Stomach (tissue), 19 donors: ENCODE results near the gene MACROD1. TPM values are rescaled to one million over a fixed set of nuclear protein-coding genes. Genes with fewer than 3 reads are reported as not detected.

Experiments used
- DNase-seq, 2 donors: peaks; one replicate each; pipeline versions ENCODE4 v3.0.0 to v3.0.0-alpha.2; 2013 to 2019
- H3K27ac ChIP-seq, 5 donors: fragments of 200-600 bp in 4 of 5; sonication (generic) in 4 of 5; one replicate each; pipeline ENCODE4 v1.5.1; 2013 to 2019; ENCODE audit warnings: mild to moderate bottlenecking in 1 of 5, moderate library complexity in 1 of 5
- H3K27me3 ChIP-seq, 3 donors: fragments of 200-600 bp; sonication (generic); one replicate each; pipeline ENCODE4 v1.5.1; 2017 to 2019; ENCODE audit warnings: mixed run types in 1 of 3
- H3K36me3 ChIP-seq, 4 donors: fragments of 200-600 bp; sonication (generic); 1 replicate in 3 of 4; 2 replicates in 1 of 4; pipeline ENCODE4 v1.5.1; 2016 to 2019
- H3K4me1 ChIP-seq, 4 donors: fragments of 200-600 bp; sonication (generic); one replicate each; pipeline ENCODE4 v1.5.1; 2016 to 2019
- H3K4me3 ChIP-seq, 4 donors: fragments of 200-600 bp; sonication (generic) in 3 of 4; one replicate each; pipeline ENCODE4 v1.5.1; 2016 to 2019; ENCODE audit warnings: mild to moderate bottlenecking in 1 of 4
- H3K9me3 ChIP-seq, 4 donors: fragments of 200-600 bp; sonication (generic); one replicate each; pipeline ENCODE4 v1.5.1; 2016 to 2019
- CTCF ChIP-seq, 7 experiments: fragments of 450-650 bp in 4 of 7; fragments of 200-600 bp in 3 of 7; sonication (generic) in 3 of 7; IDR thresholded peaks; one replicate each; pipeline ENCODE4 v1.5.1; 2016 to 2019; ENCODE audit warnings: antibody characterized with exemption in 7 of 7, control low read depth in 2 of 7, mild to moderate bottlenecking in 1 of 7
- EP300 ChIP-seq: sonication (generic); formaldehyde crosslinking; IDR thresholded peaks from one replicate; pipeline ENCODE4 v1.6.1; 2017; ENCODE audit warnings: antibody characterized with exemption
- POLR2A ChIP-seq, 4 donors: fragments of 450-650 bp; IDR thresholded peaks; one replicate each; pipeline ENCODE4 v1.6.1; 2016; ENCODE audit warnings: antibody characterized with exemption in 4 of 4, control low read depth in 2 of 4, mild to moderate bottlenecking in 1 of 4, moderate library complexity in 1 of 4
- POLR2AphosphoS5 ChIP-seq, 3 donors: sonication (generic); formaldehyde crosslinking; IDR thresholded peaks; one replicate each; pipeline ENCODE4 v1.6.1; 2016; ENCODE audit warnings: antibody characterized with exemption in 3 of 3
- WGBS, 5 donors: extraction: QIAGEN DNeasy Blood & Tissue Kit in 3 of 5; methylation state at CpG; one replicate each; pipeline versions ENCODE4 v1.1.5 to v1.1.7; 2013 to 2018; 5-methylcytosine and 5-hydroxymethylcytosine counted together
- intact Hi-C: fragments of 100-400 bp; cut with DNase I; formaldehyde crosslinking; loops from one replicate; pipeline ENCODE4 v1.15.1; 2023; ENCODE audit warnings: low total_unique reads
- long read RNA-seq, 10 donors: transcript quantifications; one replicate each; lab custom pipeline, GENCODE V29; 2026
- polyA plus RNA-seq, 3 donors: library from polyadenylated mRNA; stranded (reverse); fragments of 200-250 nt; gene quantifications; one replicate each; pipeline ENCODE4 v1.2.3, GENCODE V29; 2013
- total RNA-seq, 5 donors: library from RNA; depleted of rRNA; stranded (reverse); fragments of >200 nt; gene quantifications; one replicate each; pipeline versions ENCODE4 v1.1.0 to v1.2.3, GENCODE V29; 2014 to 2016
- donor health status: healthy with polysubstance abuse.
- donor health status: Bipolar disorder and iron deficiency.
- donor health status: healthy.

Gene MACROD1
- total RNA-seq: 10 to 100 TPM; 18.0 to 52.1 (median 41.2) TPM
- polyA plus RNA-seq: 100 to 1,000 TPM in 2 of 3 donors, 10 to 100 TPM in 1; 59.1 to 283 (median 156) TPM
- long read RNA-seq, donor 1, partial matches to known transcripts: 0 of 1 reads
- long read RNA-seq, donor 1, other reads (novel, unspliced or antisense): 0 of 1 reads
- long read RNA-seq, donor 2, partial matches to known transcripts: 98 of 164 reads
- long read RNA-seq, donor 2, other reads (novel, unspliced or antisense): 61 of 164 reads
- long read RNA-seq, donor 3, partial matches to known transcripts: 0 of 1 reads
- long read RNA-seq, donor 3, other reads (novel, unspliced or antisense): 0 of 1 reads
- long read RNA-seq, donor 4: 0 reads
- long read RNA-seq, donor 5, partial matches to known transcripts: 0 of 2 reads
- long read RNA-seq, donor 5, other reads (novel, unspliced or antisense): 0 of 2 reads
- long read RNA-seq, donor 6, transcript MACROD1-201 (11 exons, 1,205 nt): major isoform, 14 of 343 reads
- long read RNA-seq, donor 6, partial matches to known transcripts: 277 of 343 reads
- long read RNA-seq, donor 6, other reads (novel, unspliced or antisense): 52 of 343 reads
- long read RNA-seq, donor 7, partial matches to known transcripts: 0 of 4 reads
- long read RNA-seq, donor 7, other reads (novel, unspliced or antisense): 0 of 4 reads
- long read RNA-seq, donor 8, transcript MACROD1-201 (11 exons, 1,205 nt): major isoform, 5 of 7 reads
- long read RNA-seq, donor 8, partial matches to known transcripts: 0 of 7 reads
- long read RNA-seq, donor 8, other reads (novel, unspliced or antisense): 0 of 7 reads
- long read RNA-seq, donor 9, partial matches to known transcripts: 0 of 1 reads
- long read RNA-seq, donor 9, other reads (novel, unspliced or antisense): 0 of 1 reads
- long read RNA-seq, donor 10, partial matches to known transcripts: 0 of 1 reads
- long read RNA-seq, donor 10, other reads (novel, unspliced or antisense): 0 of 1 reads

- H3K4me1 ChIP-seq: peaks cover 12 to 26% (median 25%) of the 10 kb centered on the region in 4 donors
- peak within 1 kb of the TSS; percentile 68 to 83 (median 82) for H3K4me3 ChIP-seq
- TF ChIP-seq POLR2AphosphoS5 (IDR thresholded peaks at IDR 0.05) (peak in 2 of 3 donors; percentile 53 to 65), POLR2A (IDR thresholded peaks at IDR 0.05) (no peak)
- H3K27me3 ChIP-seq: no peaks in the 10 kb centered on the region
- peak within 1 kb of the TSS; percentile 84 to 93 (median 85) for H3K27ac ChIP-seq
- no peaks in the 10 kb centered on the region for H3K36me3 ChIP-seq
- peak; percentile 94 to 95 for DNase-seq
- intact Hi-C loops: no loop called here
- WGBS, 5 donors: 1 to 2% (median 1%) methylated on average over 23 to 92 of the region's 92 CpGs
- H3K9me3 ChIP-seq: no peaks in the 10 kb centered on the region
Observed at GRCh38 chr11:64165842-64166635, at the start of gene MACROD1. TSS of gene MACROD1 (minus strand) at chr11:64166113. CDS start at chr11:64165994, 119 bp downstream.

GRCh38 chr11:64211181-64211872 lies 45.4 kb upstream of the MACROD1 start:
- no peaks in the 10 kb centered on the region for H3K9me3 ChIP-seq
- TF ChIP-seq EP300 (no peak), POLR2AphosphoS5 (IDR thresholded peaks at IDR 0.05) (no peak), CTCF (IDR thresholded peaks at IDR 0.05) (no peak), POLR2A (IDR thresholded peaks at IDR 0.05) (no peak)
- DNase-seq: no peak
- peaks cover 20 to 29% (median 23%) of the 10 kb centered on the region in 4 donors for H3K4me1 ChIP-seq
- WGBS, 5 donors: 84 to 88% (median 86%) methylated on average over 15 to 30 of the region's 30 CpGs
- no peaks in the 10 kb centered on the region for H3K27me3 ChIP-seq
- peaks cover 0 to 58% (median 38%) of the 10 kb centered on the region in 4 donors for H3K36me3 ChIP-seq
- H3K4me3 ChIP-seq: no peak overlapping the region
- intact Hi-C loops: no loop called here
- no peak overlapping the region for H3K27ac ChIP-seq

- Histone ChIP-seq H3K27me3 (no peaks in the 10 kb centered on the region), H3K36me3 (peaks cover 0 to 62% (median 42%) of the 10 kb centered on the region in 4 donors), H3K9me3 (no peaks in the 10 kb centered on the region), H3K4me3 (no peak overlapping the region), H3K4me1 (peaks cover 29 to 37% (median 32%) of the 10 kb centered on the region in 4 donors), H3K27ac (no peak overlapping the region)
- no peak for TF ChIP-seq POLR2A (IDR thresholded peaks at IDR 0.05)
- no peak for TF ChIP-seq EP300
- no peak for TF ChIP-seq CTCF (IDR thresholded peaks at IDR 0.05)
- TF ChIP-seq POLR2AphosphoS5 (IDR thresholded peaks at IDR 0.05): no peak
- 94 to 95% (median 94%) methylated on average over 14 to 24 of the region's 24 CpGs for WGBS, 5 donors
- DNase-seq: no peak
- intact Hi-C loops: no loop called here
Observed at GRCh38 chr11:64210301-64211020, 44.5 kb upstream of the MACROD1 start.

GRCh38 chr11:64209563-64209843 lies 43.6 kb upstream of the MACROD1 start:
- intact Hi-C loops: loop anchor here (10.0 kb wide), 1 partner anchor 85 kb away; the partner anchor contains the start of gene KCNK4
- DNase-seq: no peak
- TF ChIP-seq POLR2A (IDR thresholded peaks at IDR 0.05): no peak
- Histone ChIP-seq H3K27me3 (no peaks in the 10 kb centered on the region), H3K27ac (peak overlapping the region in 2 of 5 donors; percentile 85 to 87), H3K4me1 (peaks cover 36 to 47% (median 42%) of the 10 kb centered on the region in 4 donors), H3K9me3 (no peaks in the 10 kb centered on the region), H3K4me3 (no peak overlapping the region), H3K36me3 (peaks cover 0 to 60% (median 41%) of the 10 kb centered on the region in 4 donors)
- 85 to 91% (median 87%) methylated on average over 8 of the region's 8 CpGs for WGBS, 5 donors
